HG03280 (cell line): Measurements from ENCODE around the gene RRAS.

Experiments used
- ATAC-seq: cut with Tn5 transposase; IDR thresholded peaks from one replicate; pipeline ENCODE4 v1.9.1; 2021; ENCODE audit warnings: mild to moderate bottlenecking, moderate library complexity; ENCODE audit not compliant: unreplicated experiment

Gene RRAS

GRCh38 chr19:49655570-49656455 lies 15.9 kb upstream of the RRAS start:
- no peak for ATAC-seq

DNA sequence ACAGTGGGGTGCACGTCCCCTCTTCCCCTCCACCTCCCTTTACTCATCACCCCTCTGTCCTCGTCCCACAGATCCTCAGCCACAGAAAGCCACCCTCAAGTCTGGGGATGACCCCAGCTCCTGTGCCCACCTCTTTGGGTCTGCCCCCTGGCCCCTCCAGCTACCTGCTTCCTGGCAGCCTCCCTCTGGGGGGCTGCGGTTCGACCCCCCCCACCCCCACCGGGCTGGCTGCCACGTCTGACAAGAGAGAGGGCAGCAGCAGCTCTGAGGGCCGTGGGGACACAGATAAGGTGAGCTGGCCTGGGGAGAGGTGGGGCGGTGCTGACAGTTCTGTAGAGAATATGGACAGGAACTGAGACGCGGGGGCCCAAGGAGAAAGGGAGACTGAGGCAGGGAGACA lies 14.6 kb upstream of the RRAS start:
- ATAC-seq = no peak

DNA sequence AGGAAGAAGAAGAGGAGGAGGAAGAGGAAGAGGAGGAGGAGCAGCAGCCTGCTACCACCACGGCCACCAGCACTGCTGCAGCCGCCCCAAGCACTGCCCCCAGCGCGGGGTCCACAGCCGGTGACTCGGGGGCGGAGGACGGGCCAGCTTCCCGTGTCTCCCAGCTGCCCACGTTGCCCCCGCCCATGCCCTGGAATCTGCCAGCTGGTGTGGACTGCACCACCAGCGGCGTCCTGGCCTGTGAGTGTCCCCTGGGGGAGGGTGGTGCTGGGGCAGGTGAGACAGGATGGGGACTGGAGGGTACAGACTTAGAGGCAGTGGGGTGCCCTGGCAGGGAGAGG lies 13.5 kb upstream of the RRAS start:
- ATAC-seq = no peak

- ATAC-seq = no peak
These were observed 12.9 kb upstream of the RRAS start for GRCh38 chr19:49652551-49653465.

DNA sequence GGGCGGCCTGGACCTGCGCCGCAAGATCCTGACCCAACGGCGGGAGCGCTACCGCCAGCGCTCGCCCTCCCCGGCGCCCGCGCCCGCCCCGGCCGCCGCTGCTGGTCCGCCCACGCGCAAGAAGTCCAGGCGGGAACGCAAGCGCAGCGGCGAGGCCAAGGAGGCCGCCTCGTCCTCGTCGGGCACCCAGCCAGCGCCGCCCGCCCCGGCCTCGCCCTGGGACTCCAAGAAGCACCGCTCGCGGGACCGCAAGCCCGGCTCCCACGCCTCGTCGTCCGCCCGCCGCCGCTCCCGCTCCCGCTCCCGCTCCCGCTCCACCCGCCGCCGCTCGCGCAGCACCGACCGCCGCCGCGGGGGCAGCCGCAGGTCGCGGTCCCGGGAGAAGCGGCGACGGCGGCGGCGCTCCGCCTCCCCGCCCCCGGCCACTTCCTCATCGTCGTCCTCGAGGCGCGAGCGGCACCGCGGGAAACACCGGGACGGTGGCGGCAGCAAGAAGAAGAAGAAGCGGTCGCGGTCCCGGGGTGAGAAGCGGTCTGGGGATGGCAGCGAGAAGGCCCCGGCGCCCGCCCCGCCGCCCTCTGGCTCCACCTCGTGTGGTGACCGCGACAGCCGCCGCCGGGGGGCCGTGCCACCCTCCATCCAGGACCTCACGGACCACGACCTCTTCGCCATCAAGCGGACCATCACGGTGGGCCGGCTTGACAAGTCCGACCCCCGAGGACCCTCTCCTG lies 12.0 kb upstream of the RRAS start:
- no peak for ATAC-seq

GRCh38 chr19:49651029-49651819 lies 11.3 kb upstream of the RRAS start:
- ATAC-seq = no peak

- ATAC-seq = no peak
These were observed 6.6 kb upstream of the RRAS start for GRCh38 chr19:49646586-49646985.

GRCh38 chr19:49645995-49646394 lies 6.1 kb upstream of the RRAS start:
- ATAC-seq = no peak

DNA sequence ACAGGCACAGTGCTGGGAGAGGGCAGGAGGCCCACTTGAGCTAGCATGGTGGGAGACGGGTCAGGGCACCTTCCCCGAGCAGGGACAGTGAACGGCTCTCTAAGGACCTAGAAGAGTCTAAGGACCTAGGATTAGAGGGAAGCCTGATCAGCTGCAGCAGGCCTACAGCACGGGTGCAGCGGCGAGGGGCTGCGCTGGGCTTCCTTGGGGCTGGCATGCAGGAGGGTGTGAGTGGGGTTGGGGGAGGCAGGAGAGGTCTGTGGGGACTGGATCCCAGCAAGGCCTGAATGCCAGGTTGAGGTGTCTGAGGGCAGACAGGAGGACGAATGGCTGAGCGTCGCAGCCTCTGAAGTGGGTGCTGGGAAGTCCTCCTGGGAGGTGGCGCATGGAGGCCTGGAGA lies 5.6 kb upstream of the RRAS start:
- ATAC-seq = no peak

DNA sequence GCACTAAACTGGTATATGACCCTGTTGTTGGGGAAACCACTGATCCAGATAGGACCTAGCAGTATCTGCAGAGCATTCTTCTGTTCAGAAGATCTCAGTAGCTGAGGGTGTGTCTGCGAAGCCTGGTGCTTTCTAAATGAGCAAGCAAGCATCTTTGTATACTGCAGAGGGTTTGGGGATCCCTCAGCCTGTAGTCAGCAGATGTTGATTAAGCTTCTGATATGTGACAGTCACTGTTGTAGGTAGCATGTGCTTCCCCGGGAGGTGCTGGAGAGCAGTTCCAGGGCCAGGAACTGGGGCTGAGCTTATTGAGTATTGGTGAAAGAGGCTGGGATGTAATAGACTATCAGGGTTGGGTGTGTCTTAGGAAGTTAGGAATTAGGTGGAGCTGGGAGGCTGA lies 3.5 kb upstream of the RRAS start:
- no peak for ATAC-seq

DNA sequence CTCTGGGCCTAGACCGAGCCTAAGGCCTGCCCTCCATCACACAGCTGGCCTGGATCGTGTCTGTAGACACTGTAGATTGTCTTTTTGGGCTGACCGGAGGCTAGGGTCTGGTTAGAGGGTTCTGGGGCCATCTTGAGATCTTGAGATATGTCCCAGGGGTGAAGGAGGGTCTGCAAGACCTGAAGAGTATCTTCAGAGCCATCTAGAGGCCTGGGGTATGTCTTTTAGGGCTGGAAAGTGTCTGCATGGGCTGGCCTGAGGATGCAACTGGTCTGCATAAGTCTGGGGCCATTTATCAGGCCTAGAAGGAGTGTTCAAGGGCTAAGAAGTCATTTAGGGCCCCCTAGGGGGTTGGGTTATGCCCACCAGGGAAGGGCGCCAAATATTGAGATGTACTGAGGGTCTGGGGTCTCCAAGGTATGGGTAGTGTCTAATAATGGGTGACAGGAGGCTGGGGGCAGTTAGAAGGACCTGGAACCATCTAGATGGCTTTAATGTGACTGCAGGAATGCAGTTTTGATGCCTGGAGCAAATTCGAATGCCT lies 2.6 kb upstream of the RRAS start:
- ATAC-seq = no peak

GRCh38 chr19:49641688-49642491 lies 1.9 kb upstream of the RRAS start, which contains the start of gene SCAF1:
SCAF1 (plus strand) TSS chr19:49642209; CDS start chr19:49645027, 2,818 bp downstream.
- ATAC-seq = peak; percentile 67

GRCh38 chr19:49639401-49640112 lies 386 bp downstream of the RRAS start:
- no peak for ATAC-seq

- no peak for ATAC-seq
These were observed 1.9 kb downstream of the RRAS start for GRCh38 chr19:49637821-49638738.

- ATAC-seq = no peak
These were observed 3.6 kb downstream of the RRAS start for GRCh38 chr19:49636233-49636932.

- ATAC-seq = no peak
These were observed 4.3 kb downstream of the RRAS start for GRCh38 chr19:49635530-49636232.
